AG04449 (cell line): ENCODE measurements around the gene ZBTB2.

ENCODE experiments used
- CTCF ChIA-PET: fragments of 350-600 bp; formaldehyde crosslinking; extraction: SDS; loops from one replicate; lab custom pipeline; 2021; ENCODE audit warnings: antibody characterized with exemption; lab: Yijun Ruan, JAX
- POLR2A ChIA-PET: fragments of 400-600, 350-600 bp; formaldehyde crosslinking; extraction: SDS; loops from one replicate; lab custom pipeline; 2020; ENCODE audit warnings: antibody characterized with exemption, inconsistent platforms; lab: Yijun Ruan, JAX
- DNase-seq: peaks from one replicate; pipeline ENCODE4 v3.0.0-alpha.2; 2010; ENCODE audit warnings: low read depth, low spot score
- H3K4me3 ChIP-seq: 2 replicates; pipeline ENCODE4 v1.5.1; 2011; ENCODE audit warnings: low read depth, mild to moderate bottlenecking, control low read depth, low read length
- CTCF ChIP-seq: IDR thresholded peaks from one replicate; pipeline ENCODE4 v1.5.1; 2011; ENCODE audit warnings: mild to moderate bottlenecking, moderate library complexity, low read length, control low read depth, inconsistent platforms; ENCODE audit not compliant: insufficient read depth; ENCODE audit errors: missing control alignments

The ZBTB2 gene

GRCh38 chr6:151399679-151400078 is 8.3 kb upstream of the ZBTB2 start:
- DNase-seq: no peak
- H3K4me3 ChIP-seq: no peak overlapping the region
- ChIA-PET POLR2A (interaction anchor here (1.5 kb wide), 1 partner anchor 11 kb away, joined by 4 read pairs; no protein-coding TSS in a partner anchor), CTCF (interaction anchor here (1.0 to 1.9 kb wide), 2 partner anchors 11 to 508 kb away, joined by 3 to 5 read pairs; no protein-coding TSS in a partner anchor)
- TF ChIP-seq CTCF: no peak

- ChIA-PET CTCF (interaction anchor here (1.0 to 5.6 kb wide), 2 partner anchors 12 to 41 kb away, joined by 3 to 49 read pairs; no protein-coding TSS in a partner anchor), POLR2A (no interaction called here)
- no peak for TF ChIP-seq CTCF
- peak overlapping the region; percentile 9; the same call in 1 of the 2 replicates for H3K4me3 ChIP-seq
- no peak for DNase-seq
Observed at GRCh38 chr6:151393410-151393809, 2.1 kb upstream of the ZBTB2 start.

- ChIA-PET CTCF (interaction anchor here (1.0 to 5.6 kb wide), 2 partner anchors 13 to 42 kb away, joined by 3 to 49 read pairs; no protein-coding TSS in a partner anchor), POLR2A (no interaction called here)
- TF ChIP-seq CTCF: no peak
- no peak for DNase-seq
- H3K4me3 ChIP-seq: peak overlapping the region; percentile 79
Observed at GRCh38 chr6:151392427-151392826, 1.1 kb upstream of the ZBTB2 start.

GRCh38 chr6:151390851-151391470 is 398 bp downstream of the ZBTB2 start:
- POLR2A ChIA-PET: interaction anchor here (0.6 to 1.7 kb wide), 2 partner anchors 55 to 350 kb away, joined by 3 to 9 read pairs; no protein-coding TSS in a partner anchor
- DNase-seq: no peak
- peak overlapping the region; percentile 79 for H3K4me3 ChIP-seq
- TF ChIP-seq CTCF: no peak
- CTCF ChIA-PET: interaction anchor here (1.8 kb wide), 1 partner anchor 15 kb away, joined by 6 read pairs; no protein-coding TSS in a partner anchor

- ChIA-PET CTCF (interaction anchor here (1.8 kb wide), 1 partner anchor 16 kb away, joined by 6 read pairs; no protein-coding TSS in a partner anchor), POLR2A (interaction anchor here (0.6 to 1.7 kb wide), 3 partner anchors 55 to 349 kb away, joined by 3 to 9 read pairs (median 8); partner anchors contain the start of gene RMND1)
- H3K4me3 ChIP-seq: peak overlapping the region; percentile 79
- peak; percentile 77 for DNase-seq
- no peak for TF ChIP-seq CTCF
Observed at GRCh38 chr6:151390276-151390850, 996 bp downstream of the ZBTB2 start.
